ENCODE measurements around the gene AP1S1.
A peak's percentile ranks its signal among the peaks of the same experiment; 100 is the strongest.
"Not testable (repeated sequence)": the region's sequence is repeated elsewhere in the genome, so short reads cannot be mapped to it uniquely, and the experiment has no call there.

Gene AP1S1

GRCh38 chr7:101153969-101154692 lies at the start of gene AP1S1:
AP1S1 (plus strand) TSS chr7:101154476; CDS start chr7:101154515, 39 bp downstream.
- peak; percentile 97 for DNase-seq (ENCODE audit: low spot score)

GRCh38 chr7:101104799-101105198 lies 49.5 kb upstream of the AP1S1 start:
- DNase-seq (ENCODE audit: low spot score): no peak

GRCh38 chr7:101105248-101105647 lies 49.0 kb upstream of the AP1S1 start:
- DNase-seq (ENCODE audit: low spot score): not testable (repeated sequence)

- no peak for DNase-seq (ENCODE audit: low spot score)
These were observed 47.9 kb upstream of the AP1S1 start for GRCh38 chr7:101106386-101106785.

- peak; percentile 73 for DNase-seq (ENCODE audit: low spot score)
These were observed 45.9 kb upstream of the AP1S1 start for GRCh38 chr7:101108330-101108857.

- no peak for DNase-seq (ENCODE audit: low spot score)
These were observed 45.3 kb upstream of the AP1S1 start for GRCh38 chr7:101108961-101109360.

GRCh38 chr7:101109368-101109767 lies 44.9 kb upstream of the AP1S1 start:
- DNase-seq (ENCODE audit: low spot score): no peak

- DNase-seq (ENCODE audit: low spot score): no peak
These were observed 43.0 kb upstream of the AP1S1 start for GRCh38 chr7:101111261-101111660.

- DNase-seq (ENCODE audit: low spot score): no peak
These were observed 42.0 kb upstream of the AP1S1 start for GRCh38 chr7:101112233-101112632.

- DNase-seq (ENCODE audit: low spot score): not testable (repeated sequence)
These were observed 41.1 kb upstream of the AP1S1 start for GRCh38 chr7:101113140-101113539.

GRCh38 chr7:101113836-101114235 lies 40.4 kb upstream of the AP1S1 start:
- DNase-seq (ENCODE audit: low spot score): no peak

- no peak for DNase-seq (ENCODE audit: low spot score)
These were observed 39.8 kb upstream of the AP1S1 start for GRCh38 chr7:101114492-101114891.

GRCh38 chr7:101115215-101115614 lies 39.1 kb upstream of the AP1S1 start:
- no peak for DNase-seq (ENCODE audit: low spot score)

GRCh38 chr7:101116898-101117297 lies 37.4 kb upstream of the AP1S1 start:
- DNase-seq (ENCODE audit: low spot score): no peak

- no peak for DNase-seq (ENCODE audit: low spot score)
These were observed 35.4 kb upstream of the AP1S1 start for GRCh38 chr7:101118856-101119255.

- DNase-seq (ENCODE audit: low spot score): no peak
These were observed 34.4 kb upstream of the AP1S1 start for GRCh38 chr7:101119876-101120275.

GRCh38 chr7:101120315-101120714 lies 34.0 kb upstream of the AP1S1 start:
- DNase-seq (ENCODE audit: low spot score): no peak

- not testable (repeated sequence) for DNase-seq (ENCODE audit: low spot score)
These were observed 32.7 kb upstream of the AP1S1 start for GRCh38 chr7:101121631-101121990.

GRCh38 chr7:101121991-101122932 lies 32.0 kb upstream of the AP1S1 start:
- peak; percentile 97 for DNase-seq (ENCODE audit: low spot score)

- no peak for DNase-seq (ENCODE audit: low spot score)
These were observed 31.2 kb upstream of the AP1S1 start for GRCh38 chr7:101122933-101123702.

- no peak for DNase-seq (ENCODE audit: low spot score)
These were observed 30.6 kb upstream of the AP1S1 start for GRCh38 chr7:101123703-101124068.

GRCh38 chr7:101124376-101125056 lies 29.8 kb upstream of the AP1S1 start:
- DNase-seq (ENCODE audit: low spot score): peak; percentile 98
